SJCRH30 (cell line): Measurements from ENCODE around the gene IL15RA. TPM values are rescaled to one million over a fixed set of nuclear protein-coding genes. Genes with fewer than 3 reads are reported as not detected.

ENCODE experiments used
- DNase-seq, 2 experiments: peaks; one replicate each; pipeline ENCODE4 v3.0.0-alpha.2; 2015 to 2020
- H3K27ac ChIP-seq: fragments of 250-450 bp; sonication (Bioruptor Pico); 2 replicates; pipeline ENCODE4 v1.5.1; 2020; ENCODE audit warnings: mild to moderate bottlenecking, moderate library complexity
- H3K27me3 ChIP-seq: fragments of 250-450 bp; sonication (Bioruptor Pico); 2 replicates; pipeline ENCODE4 v1.5.1; 2020; ENCODE audit warnings: mild to moderate bottlenecking, moderate library complexity
- H3K36me3 ChIP-seq: fragments of 250-450 bp; sonication (Bioruptor Pico); 2 replicates; pipeline ENCODE4 v1.5.1; 2020; ENCODE audit warnings: mild to moderate bottlenecking, moderate library complexity
- H3K4me1 ChIP-seq: fragments of 250-450 bp; sonication (Bioruptor Pico); 2 replicates; pipeline ENCODE4 v1.5.1; 2020; ENCODE audit warnings: mild to moderate bottlenecking, moderate library complexity
- H3K4me3 ChIP-seq: fragments of 250-450 bp; sonication (Bioruptor Pico); 2 replicates; pipeline ENCODE4 v1.5.1; 2020; ENCODE audit warnings: mild to moderate bottlenecking, moderate library complexity
- H3K9me3 ChIP-seq: fragments of 250-450 bp; sonication (Bioruptor Pico); replicated peaks from 2 replicates; pipeline ENCODE4 v1.5.1; 2020; ENCODE audit warnings: mild to moderate bottlenecking, moderate library complexity
- total RNA-seq: library from RNA; depleted of rRNA; stranded (reverse); fragments of >200 nt; shearing (Covaris generic); gene quantifications from 2 replicates; pipeline ENCODE4 v1.2.3, GENCODE V29; 2014; rRNA removed

IL15RA gene
- not detected in 2 replicates for total RNA-seq

DNA sequence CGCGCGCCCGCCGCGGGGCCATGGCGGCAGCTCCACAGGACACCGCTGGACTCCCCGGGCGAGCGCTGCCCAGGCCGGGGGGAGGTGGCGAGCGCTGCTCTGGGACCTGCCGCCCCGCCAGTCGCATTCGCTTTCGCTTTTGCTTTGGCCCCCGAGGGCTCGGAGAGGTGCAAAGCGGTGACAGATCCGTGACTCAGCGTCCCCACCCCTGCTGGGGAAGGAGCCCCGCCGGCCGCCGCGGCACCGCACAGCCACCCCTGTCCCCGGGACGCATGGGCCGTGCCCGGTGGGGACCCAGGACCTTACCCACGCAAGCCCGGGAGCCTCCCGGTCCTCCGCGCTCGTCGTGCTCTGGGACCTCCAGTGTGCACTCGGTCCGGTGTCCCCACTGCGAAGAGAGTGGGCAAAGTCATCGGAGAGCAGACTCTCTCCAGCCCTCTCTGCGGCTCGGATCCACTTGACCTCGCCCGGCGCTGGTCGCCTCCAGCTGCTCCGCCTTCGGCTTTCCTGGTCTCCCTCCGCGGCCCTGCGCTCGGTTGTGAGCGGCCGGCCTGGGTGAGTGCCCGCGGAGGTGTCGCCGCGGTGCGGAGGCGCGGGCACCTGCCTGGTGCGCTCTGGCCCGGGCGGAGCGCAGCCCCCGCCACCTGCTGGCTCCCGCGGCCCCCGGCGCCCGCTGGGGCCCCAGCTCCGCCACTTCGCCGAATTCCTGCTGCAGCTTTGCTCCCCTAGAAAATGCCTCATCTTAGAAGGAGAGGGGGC lies at the start of gene IL15RA:
Gene IL15RA (minus strand): TSS at position 73 of the 759 bp plus-strand sequence. CDS start 51 bp downstream, at position 22.
- Histone ChIP-seq H3K9me3 (no peaks in the 10 kb centered on the region), H3K27ac (no peak within 1 kb of the TSS), H3K4me3 (peak within 1 kb of the TSS; percentile 47), H3K27me3 (no peaks in the 10 kb centered on the region), H3K36me3 (no peaks in the 10 kb centered on the region), H3K4me1 (no peaks in the 10 kb centered on the region)
- no peak for DNase-seq

GRCh38 chr10:6025683-6026255 lies 48.4 kb upstream of the IL15RA start:
- Histone ChIP-seq H3K9me3 (no peaks in the 10 kb centered on the region), H3K4me1 (no peaks in the 10 kb centered on the region), H3K36me3 (no peaks in the 10 kb centered on the region), H3K4me3 (no peak overlapping the region), H3K27me3 (no peaks in the 10 kb centered on the region), H3K27ac (no peak overlapping the region)
- DNase-seq: no peak

GRCh38 chr10:6024334-6024682 lies 47.0 kb upstream of the IL15RA start:
- no peak for DNase-seq
- Histone ChIP-seq H3K4me1 (no peaks in the 10 kb centered on the region), H3K4me3 (no peak overlapping the region), H3K36me3 (no peaks in the 10 kb centered on the region), H3K9me3 (no peaks in the 10 kb centered on the region), H3K27me3 (no peaks in the 10 kb centered on the region), H3K27ac (no peak overlapping the region)

GRCh38 chr10:6023661-6024333 lies 46.5 kb upstream of the IL15RA start:
- Histone ChIP-seq H3K27ac (no peak overlapping the region), H3K36me3 (no peaks in the 10 kb centered on the region), H3K27me3 (no peaks in the 10 kb centered on the region), H3K4me1 (no peaks in the 10 kb centered on the region), H3K4me3 (no peak overlapping the region), H3K9me3 (no peaks in the 10 kb centered on the region)
- no peak for DNase-seq

- no peak for DNase-seq
- Histone ChIP-seq H3K27me3 (no peaks in the 10 kb centered on the region), H3K4me1 (no peaks in the 10 kb centered on the region), H3K27ac (no peak overlapping the region), H3K9me3 (no peaks in the 10 kb centered on the region), H3K4me3 (no peak overlapping the region), H3K36me3 (no peaks in the 10 kb centered on the region)
Observed at GRCh38 chr10:6022660-6023059, 45.3 kb upstream of the IL15RA start.

DNA sequence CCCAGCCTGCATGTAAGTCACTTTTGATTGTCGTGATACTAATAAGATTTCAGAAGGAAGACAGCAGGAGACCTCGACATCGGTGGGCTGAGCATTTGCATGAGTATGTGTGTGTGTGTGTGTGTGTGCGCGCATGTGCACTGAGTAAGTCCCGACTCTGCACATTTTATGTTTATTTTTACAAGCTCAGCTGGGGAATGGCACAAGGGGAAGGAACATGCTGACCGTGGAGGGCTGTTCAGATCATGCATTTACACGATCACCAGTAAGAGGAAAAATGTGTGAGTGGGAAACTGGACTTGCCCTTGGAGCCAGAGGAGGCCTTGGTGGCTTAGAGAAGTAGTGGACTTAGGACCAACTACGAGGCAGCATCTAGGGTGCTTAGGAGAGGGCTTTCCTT lies 43.5 kb upstream of the IL15RA start:
- H3K4me3 ChIP-seq: no peak overlapping the region
- DNase-seq: no peak
- H3K27me3 ChIP-seq: no peaks in the 10 kb centered on the region
- no peaks in the 10 kb centered on the region for H3K36me3 ChIP-seq
- H3K27ac ChIP-seq: no peak overlapping the region
- no peaks in the 10 kb centered on the region for H3K9me3 ChIP-seq
- H3K4me1 ChIP-seq: no peaks in the 10 kb centered on the region

DNA sequence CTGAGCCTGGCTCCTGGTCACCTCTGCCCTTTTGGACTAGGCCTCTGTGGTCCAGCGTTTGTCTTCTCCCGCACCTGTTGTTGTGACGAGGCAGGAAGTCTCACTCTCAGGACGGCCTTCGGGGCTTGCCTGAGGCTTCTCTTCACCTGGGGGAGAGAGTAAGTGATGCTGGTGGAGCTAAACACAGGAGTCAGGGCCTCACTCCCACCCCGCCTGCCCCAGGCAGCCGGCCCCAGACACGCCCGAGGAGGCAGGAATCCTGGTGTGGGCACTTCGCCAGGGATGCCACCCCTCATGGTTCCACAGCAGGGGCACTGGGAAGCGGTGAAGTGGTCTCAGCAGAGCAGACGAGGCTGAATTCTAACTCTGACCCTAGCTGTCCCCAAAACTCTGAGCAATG lies 42.5 kb upstream of the IL15RA start:
- Histone ChIP-seq H3K27ac (no peak overlapping the region), H3K27me3 (no peaks in the 10 kb centered on the region), H3K9me3 (no peaks in the 10 kb centered on the region), H3K4me1 (no peaks in the 10 kb centered on the region), H3K4me3 (no peak overlapping the region), H3K36me3 (no peaks in the 10 kb centered on the region)
- DNase-seq: no peak

- Histone ChIP-seq H3K36me3 (no peaks in the 10 kb centered on the region), H3K9me3 (no peaks in the 10 kb centered on the region), H3K27ac (no peak overlapping the region), H3K27me3 (no peaks in the 10 kb centered on the region), H3K4me1 (no peaks in the 10 kb centered on the region), H3K4me3 (no peak overlapping the region)
- no peak for DNase-seq
Observed at GRCh38 chr10:6019010-6019782, 41.9 kb upstream of the IL15RA start.

DNA sequence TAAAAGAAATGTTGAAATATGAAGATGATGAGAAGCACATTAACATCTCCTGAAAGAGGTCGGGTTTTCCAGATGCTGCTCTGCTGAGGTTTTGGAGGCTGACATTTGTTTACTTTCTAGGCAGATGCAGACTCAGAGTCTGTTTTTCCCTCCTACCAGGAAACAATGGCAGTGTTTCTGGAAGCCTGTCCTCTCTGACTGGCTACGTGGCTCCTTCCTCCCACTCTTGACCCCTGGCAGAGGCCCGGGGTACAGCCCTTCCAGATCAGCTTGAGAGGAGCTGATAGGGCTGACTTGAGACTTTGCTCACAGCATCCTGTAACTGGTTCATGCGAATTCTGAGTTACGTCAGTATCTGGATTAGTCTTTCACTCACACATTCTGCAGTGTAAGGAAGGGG lies 41.1 kb upstream of the IL15RA start:
- Histone ChIP-seq H3K4me1 (no peaks in the 10 kb centered on the region), H3K27ac (no peak overlapping the region), H3K4me3 (no peak overlapping the region), H3K27me3 (no peaks in the 10 kb centered on the region), H3K36me3 (no peaks in the 10 kb centered on the region), H3K9me3 (no peaks in the 10 kb centered on the region)
- no peak for DNase-seq

- no peak for DNase-seq
- H3K36me3 ChIP-seq: no peaks in the 10 kb centered on the region
Observed at GRCh38 chr10:6017781-6018354, 40.5 kb upstream of the IL15RA start.

GRCh38 chr10:6014241-6014761 lies 37.0 kb upstream of the IL15RA start:
- Histone ChIP-seq H3K27me3 (no peaks in the 10 kb centered on the region), H3K4me3 (no peak overlapping the region), H3K4me1 (no peaks in the 10 kb centered on the region), H3K9me3 (no peaks in the 10 kb centered on the region), H3K36me3 (no peaks in the 10 kb centered on the region), H3K27ac (no peak overlapping the region)
- peak; percentile 19 to 49 for DNase-seq

More at GRCh38 chr10:6017781-6018354, 40.5 kb upstream of the IL15RA start:
- Histone ChIP-seq H3K27ac (no peak overlapping the region), H3K4me1 (no peaks in the 10 kb centered on the region), H3K9me3 (no peaks in the 10 kb centered on the region), H3K27me3 (no peaks in the 10 kb centered on the region), H3K4me3 (no peak overlapping the region)

DNA sequence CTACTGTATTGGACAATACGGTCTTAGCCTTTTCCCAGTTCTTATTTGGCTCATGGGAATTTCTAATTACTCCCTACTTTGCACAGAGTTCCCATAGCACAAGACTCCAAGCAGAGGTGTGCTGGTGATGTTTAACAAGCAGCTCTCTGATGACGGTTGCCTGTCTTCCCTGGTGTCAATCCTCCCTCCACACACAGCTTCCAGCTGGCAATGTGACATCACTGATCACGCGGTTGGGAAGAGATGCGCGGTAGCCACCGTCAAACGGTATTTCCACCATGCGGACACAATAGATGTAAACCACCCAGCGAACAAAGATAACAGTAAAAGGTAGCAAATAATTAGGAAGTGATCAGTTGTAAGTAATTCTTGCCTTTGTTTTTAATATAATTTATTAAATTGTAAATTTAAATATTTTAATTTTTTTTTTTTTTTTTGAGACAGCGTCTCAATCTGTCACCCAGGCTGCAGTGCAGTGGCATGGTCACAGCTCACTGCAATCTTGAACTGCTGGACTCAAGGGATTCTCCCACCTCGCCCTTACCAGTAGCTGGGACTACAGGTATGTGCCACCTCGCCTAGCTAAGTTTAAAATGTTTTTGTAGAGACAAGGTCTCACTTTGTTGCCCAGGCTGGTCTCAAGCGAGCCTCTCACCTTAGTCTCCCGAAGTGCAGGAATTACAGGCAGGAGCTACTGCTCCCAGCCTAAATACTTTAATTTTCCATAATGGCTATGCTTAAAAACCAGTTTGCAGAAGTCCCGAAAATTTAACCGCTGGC lies 36.3 kb upstream of the IL15RA start:
- Histone ChIP-seq H3K4me3 (no peak overlapping the region), H3K27ac (no peak overlapping the region), H3K36me3 (no peaks in the 10 kb centered on the region), H3K4me1 (no peaks in the 10 kb centered on the region), H3K9me3 (no peaks in the 10 kb centered on the region), H3K27me3 (no peaks in the 10 kb centered on the region)
- DNase-seq: no peak

DNA sequence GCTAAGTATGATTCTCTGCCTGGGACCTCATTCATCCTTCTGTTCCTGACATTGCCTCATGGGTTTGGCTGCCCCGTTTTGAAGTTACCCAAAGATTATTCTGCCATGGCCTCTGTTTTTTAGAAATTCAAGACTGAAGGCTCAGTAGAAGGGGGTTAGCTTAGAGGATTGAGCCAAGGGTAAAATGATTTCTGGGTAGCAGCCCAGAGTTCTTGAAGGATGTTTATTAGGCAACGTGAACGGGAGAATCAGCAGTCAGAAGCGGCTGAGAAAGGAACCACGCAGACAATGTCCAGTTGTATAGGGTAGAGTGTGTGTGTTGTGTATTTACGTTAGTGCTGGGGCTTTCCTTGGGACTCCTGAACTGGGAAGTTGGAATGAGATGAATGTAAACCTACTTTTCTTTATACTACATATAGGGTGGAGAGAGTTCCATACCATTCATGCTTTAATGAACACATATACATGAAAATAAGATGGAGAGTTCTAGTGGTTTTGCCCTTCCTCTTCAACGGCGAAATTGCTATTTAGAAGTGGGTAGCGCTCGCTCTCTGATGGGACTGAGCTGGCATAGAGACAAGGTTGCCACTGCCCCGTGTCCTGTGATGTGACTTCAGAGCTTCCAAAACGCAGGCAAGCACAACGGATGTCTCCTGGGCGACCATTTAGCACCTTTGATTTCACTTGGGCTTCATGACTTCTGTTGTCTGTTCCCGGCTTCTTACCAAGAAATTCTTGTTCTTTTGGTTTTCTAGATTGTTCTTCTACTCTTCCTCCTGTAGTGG lies 35.0 kb upstream of the IL15RA start:
- H3K27me3 ChIP-seq: no peaks in the 10 kb centered on the region
- no peaks in the 10 kb centered on the region for H3K36me3 ChIP-seq
- H3K4me1 ChIP-seq: no peaks in the 10 kb centered on the region
- H3K9me3 ChIP-seq: no peaks in the 10 kb centered on the region
- H3K4me3 ChIP-seq: no peak overlapping the region
- no peak overlapping the region for H3K27ac ChIP-seq
- DNase-seq: no peak
